Endothelial cell of umbilical vein (primary cell): ENCODE measurements around the gene BACH2.
"Not testable (repeated sequence)": the region's sequence is repeated elsewhere in the genome, so short reads cannot be mapped to it uniquely, and the experiment has no call there.

Experiments
- EZH2 ChIP-seq: IDR thresholded peaks from 2 replicates; pipeline ENCODE4 v1.6.1; 2012; ENCODE audit warnings: borderline replicate concordance, low read depth, mild to moderate bottlenecking, moderate library complexity, low read length, inconsistent platforms; ENCODE audit not compliant: severe bottlenecking
- FOS ChIP-seq: IDR thresholded peaks from 2 replicates; pipeline ENCODE4 v1.6.1; 2011; ENCODE audit warnings: mild to moderate bottlenecking, low read length, moderate library complexity, borderline replicate concordance; ENCODE audit not compliant: insufficient read depth
- GATA2 ChIP-seq: IDR thresholded peaks from 2 replicates; pipeline ENCODE4 v1.7.0; 2011; ENCODE audit warnings: low read depth, mild to moderate bottlenecking, moderate library complexity, mixed read lengths, low read length; ENCODE audit not compliant: insufficient read length, insufficient read depth
- JUN ChIP-seq: IDR thresholded peaks from 2 replicates; pipeline ENCODE4 v1.6.1; 2011; ENCODE audit warnings: borderline replicate concordance, low read depth; ENCODE audit not compliant: insufficient read length, insufficient read depth
- MYC ChIP-seq: IDR thresholded peaks from one replicate; pipeline ENCODE4 v1.6.1; 2011; ENCODE audit warnings: mild to moderate bottlenecking, low read depth, low read length
- POLR2A ChIP-seq: IDR thresholded peaks from 2 replicates; pipeline ENCODE4 v1.6.1; 2012; ENCODE audit warnings: low read depth, mild to moderate bottlenecking, control low read depth, low read length
- POLR2AphosphoS5 ChIP-seq: IDR thresholded peaks from 2 replicates; pipeline ENCODE4 v1.6.1; 2012; ENCODE audit warnings: low read depth, mild to moderate bottlenecking, control low read depth, low read length, moderate library complexity; ENCODE audit not compliant: insufficient read depth
- TF ChIP-seq, protein P1 (sequence below), 2 donors: IDR thresholded peaks; 1 replicate in 1 of 2; 2 replicates in 1 of 2; pipeline ENCODE4 v1.5.1; 2011; ENCODE audit warnings: low read length in 2 of 2, mild to moderate bottlenecking in 2 of 2, moderate library complexity in 2 of 2, control low read depth in 1 of 2, inconsistent platforms in 1 of 2, low read depth in 1 of 2; ENCODE audit not compliant: insufficient read depth in 1 of 2; ENCODE audit errors: extremely low read depth in 1 of 2
- TF ChIP-seq, protein P2 (sequence below): IDR thresholded peaks from 2 replicates; pipeline ENCODE4 v1.6.1; 2011; ENCODE audit not compliant: insufficient read depth, insufficient read length

DNA sequence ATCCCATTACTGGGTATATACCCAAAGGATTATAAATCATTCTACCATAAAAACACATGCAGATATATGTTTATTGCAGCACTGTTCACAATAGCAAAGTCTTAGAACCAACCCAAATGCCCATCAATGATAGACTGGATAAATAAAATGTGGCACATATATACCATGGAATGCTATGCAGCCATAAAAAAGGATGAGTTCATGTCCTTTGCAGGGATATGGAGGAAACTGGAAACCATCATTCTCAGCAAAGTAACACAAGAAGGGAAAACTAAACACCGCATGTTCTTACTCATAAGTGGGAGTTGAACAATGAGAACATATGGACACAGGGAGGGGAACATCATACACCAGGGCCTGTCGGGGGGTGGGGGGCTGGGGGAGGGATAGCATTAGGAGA is 88.0 kb downstream of the BACH2 start:
- TF ChIP-seq POLR2A, POLR2AphosphoS5, EZH2, MYC, JUN, GATA2, FOS: not testable (repeated sequence)
- TF ChIP-seq, protein P1, sequence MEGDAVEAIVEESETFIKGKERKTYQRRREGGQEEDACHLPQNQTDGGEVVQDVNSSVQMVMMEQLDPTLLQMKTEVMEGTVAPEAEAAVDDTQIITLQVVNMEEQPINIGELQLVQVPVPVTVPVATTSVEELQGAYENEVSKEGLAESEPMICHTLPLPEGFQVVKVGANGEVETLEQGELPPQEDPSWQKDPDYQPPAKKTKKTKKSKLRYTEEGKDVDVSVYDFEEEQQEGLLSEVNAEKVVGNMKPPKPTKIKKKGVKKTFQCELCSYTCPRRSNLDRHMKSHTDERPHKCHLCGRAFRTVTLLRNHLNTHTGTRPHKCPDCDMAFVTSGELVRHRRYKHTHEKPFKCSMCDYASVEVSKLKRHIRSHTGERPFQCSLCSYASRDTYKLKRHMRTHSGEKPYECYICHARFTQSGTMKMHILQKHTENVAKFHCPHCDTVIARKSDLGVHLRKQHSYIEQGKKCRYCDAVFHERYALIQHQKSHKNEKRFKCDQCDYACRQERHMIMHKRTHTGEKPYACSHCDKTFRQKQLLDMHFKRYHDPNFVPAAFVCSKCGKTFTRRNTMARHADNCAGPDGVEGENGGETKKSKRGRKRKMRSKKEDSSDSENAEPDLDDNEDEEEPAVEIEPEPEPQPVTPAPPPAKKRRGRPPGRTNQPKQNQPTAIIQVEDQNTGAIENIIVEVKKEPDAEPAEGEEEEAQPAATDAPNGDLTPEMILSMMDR (IDR thresholded peaks at IDR 0.05; ENCODE audit: extremely low read depth in 1 of 2, insufficient read depth in 1 of 2, low read depth in 1 of 2, low read length in 2 of 2) = not testable (repeated sequence)
- TF ChIP-seq, protein P2, sequence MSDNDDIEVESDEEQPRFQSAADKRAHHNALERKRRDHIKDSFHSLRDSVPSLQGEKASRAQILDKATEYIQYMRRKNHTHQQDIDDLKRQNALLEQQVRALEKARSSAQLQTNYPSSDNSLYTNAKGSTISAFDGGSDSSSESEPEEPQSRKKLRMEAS = not testable (repeated sequence)
